Measurements from ENCODE around the gene ARHGAP26.
"Not testable (repeated sequence)": the region's sequence is repeated elsewhere in the genome, so short reads cannot be mapped to it uniquely, and the experiment has no call there.

Gene ARHGAP26

GRCh38 chr5:142970440-142971030, 200.4 kb downstream of the ARHGAP26 start:
- DNase-seq = no peak

GRCh38 chr5:142971303-142972013, 201.3 kb downstream of the ARHGAP26 start:
- no peak for DNase-seq

- no peak for DNase-seq
Observed at GRCh38 chr5:142972064-142972570, 201.9 kb downstream of the ARHGAP26 start.

- DNase-seq = no peak
Observed at GRCh38 chr5:142973932-142974331, 203.8 kb downstream of the ARHGAP26 start.

- no peak for DNase-seq
Observed at GRCh38 chr5:142974409-142974808, 204.2 kb downstream of the ARHGAP26 start.

- no peak for DNase-seq
Observed at GRCh38 chr5:142976861-142977260, 206.7 kb downstream of the ARHGAP26 start.

GRCh38 chr5:142977363-142978051, 207.3 kb downstream of the ARHGAP26 start:
- DNase-seq = peak; percentile 98

- no peak for DNase-seq
Observed at GRCh38 chr5:142978252-142978651, 208.1 kb downstream of the ARHGAP26 start.

GRCh38 chr5:142978726-142979125, 208.5 kb downstream of the ARHGAP26 start:
- no peak for DNase-seq

GRCh38 chr5:142979636-142980035, 209.5 kb downstream of the ARHGAP26 start:
- DNase-seq = no peak

- no peak for DNase-seq
Observed at GRCh38 chr5:142981475-142981874, 211.3 kb downstream of the ARHGAP26 start.

GRCh38 chr5:142981886-142982820, 212.0 kb downstream of the ARHGAP26 start:
- DNase-seq = peak; percentile 83

GRCh38 chr5:142982821-142983200, 212.6 kb downstream of the ARHGAP26 start:
- no peak for DNase-seq

GRCh38 chr5:142984011-142984410, 213.8 kb downstream of the ARHGAP26 start:
- DNase-seq = no peak

- no peak for DNase-seq
Observed at GRCh38 chr5:142984525-142984924, 214.3 kb downstream of the ARHGAP26 start.

GRCh38 chr5:142989270-142989669, 219.1 kb downstream of the ARHGAP26 start:
- DNase-seq = not testable (repeated sequence)

GRCh38 chr5:142990073-142990472, 219.9 kb downstream of the ARHGAP26 start:
- DNase-seq = not testable (repeated sequence)

GRCh38 chr5:142994218-142994617, 224.0 kb downstream of the ARHGAP26 start:
- no peak for DNase-seq

GRCh38 chr5:142995621-142996020, 225.4 kb downstream of the ARHGAP26 start:
- DNase-seq = not testable (repeated sequence)

GRCh38 chr5:142997591-142997990, 227.4 kb downstream of the ARHGAP26 start:
- DNase-seq = no peak

- no peak for DNase-seq
Observed at GRCh38 chr5:142998316-142999020, 228.3 kb downstream of the ARHGAP26 start.

- DNase-seq = not testable (repeated sequence)
Observed at GRCh38 chr5:143000551-143000950, 230.4 kb downstream of the ARHGAP26 start.

Data from kidney glomerular epithelial cell (primary cell).